WTC11 (cell line): Measurements from ENCODE around the gene OMA1.

Experiments
- CBFB ChIP-seq: sonication (generic); formaldehyde crosslinking; IDR thresholded peaks from 2 replicates; pipeline ENCODE4 v1.8.1; 2022; ENCODE audit warnings: mild to moderate bottlenecking, low read depth, missing genetic modification reagents
- CTCF ChIP-seq: fragments of 200-600 bp; IDR thresholded peaks from 2 replicates; pipeline ENCODE4 v1.8.0; 2022; ENCODE audit warnings: antibody characterized with exemption
- E2F4 ChIP-seq: sonication (generic); formaldehyde crosslinking; IDR thresholded peaks from 2 replicates; pipeline ENCODE4 v1.8.1; 2022; ENCODE audit warnings: low read depth, mild to moderate bottlenecking, moderate library complexity, missing genetic modification reagents, borderline replicate concordance
- ESRRA ChIP-seq: sonication (generic); formaldehyde crosslinking; IDR thresholded peaks from 2 replicates; pipeline ENCODE4 v1.8.1; 2022; ENCODE audit warnings: mild to moderate bottlenecking, missing genetic modification reagents, borderline replicate concordance
- FOXP4 ChIP-seq: sonication (generic); formaldehyde crosslinking; IDR thresholded peaks from 2 replicates; pipeline ENCODE4 v1.8.0; 2022; ENCODE audit warnings: mild to moderate bottlenecking, missing genetic modification reagents
- NFYB ChIP-seq: sonication (generic); formaldehyde crosslinking; conservative IDR thresholded peaks from 2 replicates; pipeline ENCODE4 v1.8.0; 2022; ENCODE audit warnings: low read depth, missing genetic modification reagents
- NR2C2 ChIP-seq: sonication (generic); formaldehyde crosslinking; IDR thresholded peaks from 2 replicates; pipeline ENCODE4 v1.8.0; 2022; ENCODE audit warnings: mild to moderate bottlenecking, missing genetic modification reagents
- TCF7 ChIP-seq: sonication (generic); formaldehyde crosslinking; IDR thresholded peaks from 2 replicates; pipeline ENCODE4 v1.8.0; 2022; ENCODE audit warnings: mild to moderate bottlenecking, low read depth, missing genetic modification reagents, moderate library complexity
- ZMAT4 ChIP-seq: fragments of 250-450 bp; sonication (Bioruptor Pico); IDR thresholded peaks from 2 replicates; pipeline ENCODE4 v1.9.0; 2021; ENCODE audit warnings: mild to moderate bottlenecking
- ZNF423 ChIP-seq: fragments of 250-450 bp; sonication (Bioruptor Pico); IDR thresholded peaks from 2 replicates; pipeline ENCODE4 v2.1.2; 2022; ENCODE audit warnings: mild to moderate bottlenecking, moderate library complexity

GRCh38 chr1:58438468-58438867, 108.1 kb downstream of the OMA1 start:
- no peak for TF ChIP-seq FOXP4 (CRISPR knock-in tag)
- TF ChIP-seq CTCF, result no peak
- no peak for TF ChIP-seq CBFB (CRISPR knock-in tag)
- no peak for TF ChIP-seq E2F4 (CRISPR knock-in tag)
- no peak for TF ChIP-seq ESRRA (CRISPR knock-in tag)
- no peak for TF ChIP-seq NFYB (CRISPR knock-in tag)
- no peak for TF ChIP-seq ZNF423 (CRISPR knock-in tag)
- no peak for TF ChIP-seq NR2C2 (CRISPR knock-in tag)
- TF ChIP-seq TCF7 (CRISPR knock-in tag), result no peak
- TF ChIP-seq ZMAT4, result no peak
